H1 (cell line): ENCODE results near the gene PTHLH. TPM values are rescaled to one million over a fixed set of nuclear protein-coding genes. Genes with fewer than 3 reads are reported as not detected.

Experiments used
- CTCF ChIA-PET: fragments of 300-600 bp; sonication (Branson Sonifier 250); formaldehyde crosslinking; loops from one replicate; lab custom pipeline; 2021; ENCODE audit not compliant: partially characterized antibody; lab: Charles Lee
- POLR2A ChIA-PET: fragments of 300-600 bp; sonication (Branson Sonifier 250); formaldehyde crosslinking; loops from one replicate; lab custom pipeline; 2021; ENCODE audit warnings: inconsistent platforms; ENCODE audit not compliant: partially characterized antibody; lab: Charles Lee
- DNase-seq, 2 experiments: peaks; one replicate each; pipeline versions ENCODE4 v3.0.0 to v3.0.0-alpha.2; 2010 to 2022; ENCODE audit warnings: low spot score in 2 of 2, low read depth in 1 of 2, mixed read lengths in 1 of 2
- FAIRE-seq: peaks from 2 replicates; lab custom pipeline; 2011; peaks lifted over from hg19 to GRCh38; lab: Jason Lieb, UNC
- H2AFZ ChIP-seq: 2 replicates; pipeline ENCODE4 v1.8.1; 2012; ENCODE audit warnings: low read length, inconsistent platforms
- H2AK5ac ChIP-seq: 2 replicates; pipeline ENCODE4 v1.6.1; 2013; ENCODE audit warnings: low read depth, low read length
- H2BK120ac ChIP-seq: replicated peaks from 2 replicates; pipeline ENCODE3; 2013; ENCODE audit warnings: low read depth, low read length, inconsistent platforms
- H2BK12ac ChIP-seq: 2 replicates; pipeline ENCODE4 v1.6.1; 2013; ENCODE audit warnings: low read depth, low read length
- H2BK15ac ChIP-seq: 2 replicates; pipeline ENCODE4 v1.6.1; 2013; ENCODE audit warnings: low read length
- H2BK20ac ChIP-seq: 2 replicates; pipeline ENCODE4 v1.6.1; 2013; ENCODE audit warnings: low read length
- H2BK5ac ChIP-seq: 2 replicates; pipeline ENCODE4 v1.6.1; 2013; ENCODE audit warnings: low read depth, low read length
- H3K14ac ChIP-seq: 2 replicates; pipeline ENCODE4 v1.6.1; 2013; ENCODE audit warnings: inconsistent platforms; ENCODE audit not compliant: insufficient read length
- H3K18ac ChIP-seq: 2 replicates; pipeline ENCODE4 v1.6.1; 2013; ENCODE audit warnings: low read length; ENCODE audit errors: extremely low read depth
- H3K23ac ChIP-seq: 2 replicates; pipeline ENCODE4 v1.6.1; 2013; ENCODE audit warnings: inconsistent platforms; ENCODE audit not compliant: insufficient read length
- H3K23me2 ChIP-seq: 2 replicates; pipeline ENCODE4 v1.6.1; 2013; ENCODE audit warnings: low read depth, low read length
- H3K27ac ChIP-seq: 2 replicates; pipeline ENCODE4 v1.6.1; 2011; ENCODE audit warnings: low read depth, low read length, inconsistent platforms
- H3K27me3 ChIP-seq, 4 experiments: replicated peaks in 1 of 4; 1 replicate in 1 of 4; 2 replicates in 3 of 4; pipeline versions ENCODE4 v1.6.1 to v1.8.1; 2011 to 2013; ENCODE audit warnings: low read length in 3 of 4, mild to moderate bottlenecking in 3 of 4, inconsistent platforms in 2 of 4, mixed read lengths in 2 of 4, moderate library complexity in 1 of 4; ENCODE audit not compliant: control insufficient read depth in 3 of 4, insufficient read depth in 3 of 4; ENCODE audit errors: extremely low read depth in 1 of 4
- H3K36me3 ChIP-seq, 4 experiments: 2 replicates each; pipeline versions ENCODE4 v1.6.1 to v1.8.1; 2011 to 2013; ENCODE audit warnings: mild to moderate bottlenecking in 4 of 4, low read length in 3 of 4, moderate library complexity in 2 of 4, control low read depth in 1 of 4, inconsistent platforms in 1 of 4; ENCODE audit not compliant: insufficient read depth in 4 of 4, control insufficient read depth in 2 of 4
- H3K4ac ChIP-seq: replicated peaks from 2 replicates; pipeline ENCODE3; 2013; ENCODE audit warnings: low read length, low read depth, mixed read lengths, inconsistent platforms; ENCODE audit not compliant: insufficient read length
- H3K4me1 ChIP-seq, 4 experiments: replicated peaks in 1 of 4; 1 replicate in 1 of 4; 2 replicates in 3 of 4; pipeline versions ENCODE4 v1.6.1 to v1.8.1; 2011 to 2013; ENCODE audit warnings: low read length in 3 of 4, inconsistent platforms in 2 of 4, mixed read lengths in 1 of 4; ENCODE audit not compliant: insufficient read depth in 4 of 4, control insufficient read depth in 3 of 4
- H3K4me2 ChIP-seq, 2 experiments: 2 replicates each; pipeline versions ENCODE4 v1.6.1 to v1.8.1; 2011 to 2013; ENCODE audit warnings: low read depth in 2 of 2, low read length in 2 of 2, control low read depth in 1 of 2, inconsistent platforms in 1 of 2, mild to moderate bottlenecking in 1 of 2; ENCODE audit not compliant: insufficient read depth in 1 of 2
- H3K4me3 ChIP-seq, 4 experiments: fragments of 200-600, 300-600 bp in 1 of 4; sonication (generic), shearing (Covaris generic), sonication (Bioruptor Twin) in 1 of 4; 2 replicates each; pipeline versions ENCODE4 v1.5.1 to v1.8.1; 2011 to 2016; ENCODE audit warnings: low read length in 4 of 4, low read depth in 3 of 4, control low read depth in 2 of 4, inconsistent platforms in 2 of 4, mild to moderate bottlenecking in 2 of 4, mixed read lengths in 1 of 4, moderate library complexity in 1 of 4; ENCODE audit not compliant: insufficient read depth in 2 of 4; ENCODE audit errors: extremely low read depth in 1 of 4
- H3K56ac ChIP-seq: replicated peaks from 2 replicates; pipeline ENCODE3; 2013; ENCODE audit warnings: low read depth, mild to moderate bottlenecking, mixed read lengths, low read length, inconsistent platforms; ENCODE audit not compliant: insufficient read length
- H3K79me1 ChIP-seq: 2 replicates; pipeline ENCODE4 v1.6.1; 2013; ENCODE audit warnings: low read depth, low read length, control low read depth
- H3K79me2 ChIP-seq, 2 experiments: 2 replicates each; pipeline versions ENCODE4 v1.6.1 to v1.8.1; 2012 to 2013; ENCODE audit warnings: low read length in 2 of 2, mild to moderate bottlenecking in 2 of 2, inconsistent platforms in 1 of 2; ENCODE audit not compliant: insufficient read depth in 2 of 2, control insufficient read depth in 1 of 2
- H3K9ac ChIP-seq, 4 experiments: replicated peaks in 1 of 4; 1 replicate in 1 of 4; 2 replicates in 3 of 4; pipeline versions ENCODE4 v1.6.1 to v1.8.1; 2011 to 2013; ENCODE audit warnings: low read depth in 3 of 4, low read length in 3 of 4, control low read depth in 2 of 4, mild to moderate bottlenecking in 2 of 4, moderate library complexity in 2 of 4, inconsistent platforms in 1 of 4; ENCODE audit errors: extremely low read depth in 1 of 4
- H3K9me3 ChIP-seq, 2 experiments: 2 replicates each; pipeline versions ENCODE4 v1.6.1 to v1.8.1; 2012 to 2013; ENCODE audit warnings: mild to moderate bottlenecking in 2 of 2, moderate library complexity in 2 of 2, control low read depth in 1 of 2, inconsistent platforms in 1 of 2, low read depth in 1 of 2, low read length in 1 of 2, mixed read lengths in 1 of 2; ENCODE audit not compliant: insufficient read depth in 2 of 2
- H4K20me1 ChIP-seq, 2 experiments: replicated peaks in 1 of 2; 2 replicates each; pipeline versions ENCODE3 to v1.8.1; 2011 to 2013; ENCODE audit warnings: inconsistent platforms in 2 of 2, low read length in 2 of 2, mild to moderate bottlenecking in 1 of 2; ENCODE audit not compliant: insufficient read depth in 2 of 2, control insufficient read depth in 1 of 2
- H4K5ac ChIP-seq: 2 replicates; pipeline ENCODE4 v1.6.1; 2013; ENCODE audit warnings: low read length, low read depth, mixed read lengths, inconsistent platforms; ENCODE audit not compliant: insufficient read length
- H4K8ac ChIP-seq: 2 replicates; pipeline ENCODE4 v1.8.0; 2013; ENCODE audit warnings: mild to moderate bottlenecking, moderate library complexity, low read length, inconsistent platforms; ENCODE audit not compliant: insufficient read depth; ENCODE audit errors: extremely low read depth
- H4K91ac ChIP-seq: replicated peaks from 2 replicates; pipeline ENCODE3; 2013; ENCODE audit warnings: low read length, mixed read lengths, inconsistent platforms; ENCODE audit not compliant: insufficient read length
- BCL11A ChIP-seq, 2 experiments: IDR thresholded peaks; one replicate each; pipeline ENCODE4 v1.6.1; 2011; ENCODE audit warnings: low read depth in 2 of 2, low read length in 2 of 2, mild to moderate bottlenecking in 2 of 2
- CBX8 ChIP-seq: fragments of 300-800, 300-1000 bp; sonication (generic); IDR thresholded peaks from 2 replicates; pipeline ENCODE4 v1.7.1; 2016; ENCODE audit warnings: low read depth, low read length, borderline replicate concordance
- JUN ChIP-seq: IDR thresholded peaks from 2 replicates; pipeline ENCODE4 v1.6.1; 2011; ENCODE audit warnings: low read depth, mild to moderate bottlenecking, improper control_type of control experiment, low read length
- KDM4A ChIP-seq: IDR thresholded peaks from one replicate; pipeline ENCODE4 v1.7.1; 2012; ENCODE audit warnings: low read depth, mild to moderate bottlenecking, moderate library complexity, low read length, inconsistent platforms; ENCODE audit not compliant: severe bottlenecking
- KDM5A ChIP-seq: fragments of 200-600 bp; IDR thresholded peaks from 2 replicates; pipeline ENCODE4 v1.7.1; 2012; ENCODE audit warnings: mild to moderate bottlenecking, low read length, inconsistent platforms, mixed read lengths
- MAFK ChIP-seq: IDR thresholded peaks from 2 replicates; pipeline ENCODE4 v1.6.1; 2012; ENCODE audit warnings: low read depth, mild to moderate bottlenecking, improper control_type of control experiment, low read length
- RAD21 ChIP-seq, 2 experiments: IDR thresholded peaks in 1 of 2; conservative IDR thresholded peaks in 1 of 2; 2 replicates each; pipeline ENCODE4 v1.6.1; 2011; ENCODE audit warnings: low read depth in 2 of 2, low read length in 2 of 2, improper control_type of control experiment in 1 of 2, inconsistent platforms in 1 of 2, mild to moderate bottlenecking in 1 of 2, moderate library complexity in 1 of 2
- RXRA ChIP-seq: IDR thresholded peaks from 2 replicates; pipeline ENCODE4 v1.6.1; 2011; ENCODE audit warnings: low read depth, mild to moderate bottlenecking, low read length, moderate library complexity; ENCODE audit not compliant: insufficient read depth
- SAP30 ChIP-seq: fragments of 300-600 bp; sonication (generic); IDR thresholded peaks from 2 replicates; pipeline ENCODE4 v1.7.1; 2012; ENCODE audit warnings: low read length, moderate library complexity, mild to moderate bottlenecking, inconsistent platforms; ENCODE audit not compliant: insufficient read depth, insufficient replicate concordance
- TAF7 ChIP-seq: optimal IDR thresholded peaks from 2 replicates; pipeline ENCODE3; 2011; ENCODE audit warnings: low read depth, mild to moderate bottlenecking, inconsistent platforms, low read length, moderate library complexity, borderline replicate concordance
- WGBS, 2 experiments: shearing (Covaris generic) in 1 of 2; methylation state at CpG; one replicate each; pipeline versions ENCODE4 v1.1.6 to v1.1.7; 2013 to 2015; ENCODE audit warnings: low lambda C conversion rate in 2 of 2, mixed read lengths in 2 of 2, inconsistent platforms in 1 of 2, low coverage in 1 of 2, missing lambda C conversion rate in 1 of 2; ENCODE audit not compliant: insufficient replicate concordance in 2 of 2, insufficient coverage in 1 of 2, insufficient read length in 1 of 2; ENCODE audit errors: extremely low coverage in 1 of 2, missing lambda C conversion rate in 1 of 2; 5-methylcytosine and 5-hydroxymethylcytosine counted together
- polyA plus RNA-seq, 7 experiments: library from polyadenylated mRNA; depleted of rRNA in 3 of 7; stranded (reverse) in 5 of 7; unstranded in 2 of 7; fragments of >200 nt in 5 of 7; fragments of 200-250 nt in 2 of 7; gene quantifications; 1 replicate in 5 of 7; 2 replicates in 1 of 7; 4 replicates in 1 of 7; pipeline versions ENCODE4 v1.2.1 to v1.2.3, GENCODE V29; 2011 to 2013; ENCODE audit warnings: missing spikeins in 2 of 7, mixed read lengths in 2 of 7
- total RNA-seq: library from RNA; stranded (reverse); fragmentation: NEBNext Ultra II Directional; extraction: Animal tissue kit (Norgen Biotek cat#: 25700); gene quantifications from 2 replicates; pipeline ENCODE4 v1.2.1, GENCODE V29; 2021

The PTHLH gene
- total and polyA plus RNA-seq, 2 of the 8 experiments (the other 6 are each of a cell fraction or from before 2014, with no cell fraction given), result 0.32 TPM; not detected in 1

- Histone ChIP-seq H4K8ac (no peak overlapping the region), H4K5ac (no peak overlapping the region), H4K20me1 (peaks cover 3 to 11% of the 10 kb centered on the region in 2 experiments), H3K27ac (no peak overlapping the region), H3K4me2 (peak overlapping the region; percentile 69 to 70), H3K4me3 (peak overlapping the region; percentile 16 to 62 (median 39)), H3K36me3 (0 out of 8 replicates have a peak, but pooled peaks cover 0 to 3% (median 0%) of the 10 kb centered on the region in 4 experiments), H2BK20ac (no peak overlapping the region), H3K23ac (no peak overlapping the region), H2BK120ac (no peak overlapping the region), H3K79me1 (no peaks in the 10 kb centered on the region), H2BK12ac (no peak overlapping the region), H3K79me2 (no peaks in the 10 kb centered on the region), H3K23me2 (peaks cover 18% of the 10 kb centered on the region), H3K14ac (no peak overlapping the region), H2AFZ (no peak overlapping the region), H3K56ac (no peak overlapping the region), H3K9me3 (no peaks in the 10 kb centered on the region), H3K4me1 (peaks cover 6 to 14% (median 10%) of the 10 kb centered on the region in 4 experiments; a peak in 5 of 7 replicates), H3K27me3 (peaks cover 55 to 94% (median 79%) of the 10 kb centered on the region in 4 experiments), H3K18ac (no peak overlapping the region), H2AK5ac (no peak overlapping the region), H3K4ac (no peak overlapping the region), H4K91ac (no peak overlapping the region), H2BK15ac (no peak overlapping the region), H2BK5ac (no peak overlapping the region), H3K9ac (peak overlapping the region in 1 of 4 experiments; percentile 62; a peak in 1 of 7 replicates)
- FAIRE-seq (no peak), DNase-seq (peak in 1 of 2 experiments; percentile 69)
- CTCF ChIA-PET, result interaction anchor here (0.6 to 2.0 kb wide), 8 partner anchors 10 to 1306 kb away, joined by 3 to 6 read pairs (median 3); no protein-coding TSS in a partner anchor
- POLR2A ChIA-PET, result interaction anchor here (0.8 to 1.3 kb wide), 2 partner anchors 10 to 191 kb away, joined by 3 read pairs; no protein-coding TSS in a partner anchor
- 1% methylated on average over 33 of the region's 69 CpGs; no CpG with 5 or more reads in 1 of the 2 experiments for WGBS, 2 experiments
- TF ChIP-seq KDM4A (peak; percentile 60), SAP30 (no peak), TAF7 (peak; percentile 55), RXRA (no peak), MAFK (no peak), JUN (no peak), CBX8 (no peak), RAD21 (IDR thresholded peaks at IDR 0.05 in 1 of 2, conservative IDR thresholded peaks at IDR 0.05 in 1 of 2; ENCODE audit: low read depth in 2 of 2, low read length in 2 of 2) (no peak), KDM5A (no peak), BCL11A (IDR thresholded peaks at IDR 0.05; ENCODE audit: low read depth in 2 of 2, low read length in 2 of 2) (no peak)
Observed at GRCh38 chr12:27970401-27971120, 2.0 kb downstream of the PTHLH start.
